Hepatocyte (in vitro differentiated cells): Measurements from ENCODE around the gene TMEM107.

Source experiments
- EZH2phosphoT487 ChIP-seq: fragments of 200-600 bp; sonication (generic); IDR thresholded peaks from one replicate; pipeline ENCODE4 v1.6.1; 2018; ENCODE audit warnings: antibody characterized with exemption, mild to moderate bottlenecking, low read depth, moderate library complexity; ENCODE audit not compliant: unreplicated experiment, severe bottlenecking
- TF ChIP-seq, protein P1 (sequence below): fragments of 200-600 bp; sonication (generic); IDR thresholded peaks from 2 replicates; pipeline ENCODE4 v1.5.1; 2016; ENCODE audit warnings: antibody characterized with exemption, mild to moderate bottlenecking; ENCODE audit not compliant: poor library complexity

DNA sequence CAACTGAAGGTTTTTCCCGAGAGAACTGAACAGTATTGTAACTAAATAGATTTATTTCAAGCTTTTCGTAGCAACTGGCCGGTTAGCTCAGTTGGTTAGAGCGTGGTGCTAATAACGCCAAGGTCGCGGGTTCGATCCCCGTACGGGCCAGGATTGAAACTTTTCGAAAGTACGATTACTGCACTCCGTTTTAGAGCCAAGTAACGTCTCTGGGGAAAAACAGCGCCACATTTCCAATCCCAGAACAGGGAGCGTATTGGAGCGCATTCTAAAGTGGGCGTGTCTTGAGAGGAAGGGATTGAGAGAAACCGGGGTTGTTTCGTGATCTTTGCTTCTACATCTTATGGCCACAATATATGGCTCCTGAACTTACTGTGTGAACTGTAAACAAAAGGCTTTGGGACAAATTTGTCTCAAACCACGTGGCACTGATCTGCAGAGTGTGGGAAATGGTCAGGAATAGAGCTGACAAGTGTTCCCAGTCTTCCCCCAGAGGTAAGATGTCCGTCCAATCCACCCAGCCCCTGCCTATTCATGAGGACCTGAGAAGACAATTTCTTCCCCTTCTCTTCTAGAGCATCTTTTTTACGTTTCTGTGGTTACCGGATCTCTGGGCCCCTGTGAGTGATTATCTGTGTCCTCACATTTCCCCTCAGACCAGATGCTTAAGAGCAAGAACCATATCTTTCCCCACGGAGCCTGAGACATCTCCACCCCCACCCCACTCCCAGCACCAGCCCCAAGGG, 11.5 kb upstream of the TMEM107 start:
- TF ChIP-seq, protein P1, sequence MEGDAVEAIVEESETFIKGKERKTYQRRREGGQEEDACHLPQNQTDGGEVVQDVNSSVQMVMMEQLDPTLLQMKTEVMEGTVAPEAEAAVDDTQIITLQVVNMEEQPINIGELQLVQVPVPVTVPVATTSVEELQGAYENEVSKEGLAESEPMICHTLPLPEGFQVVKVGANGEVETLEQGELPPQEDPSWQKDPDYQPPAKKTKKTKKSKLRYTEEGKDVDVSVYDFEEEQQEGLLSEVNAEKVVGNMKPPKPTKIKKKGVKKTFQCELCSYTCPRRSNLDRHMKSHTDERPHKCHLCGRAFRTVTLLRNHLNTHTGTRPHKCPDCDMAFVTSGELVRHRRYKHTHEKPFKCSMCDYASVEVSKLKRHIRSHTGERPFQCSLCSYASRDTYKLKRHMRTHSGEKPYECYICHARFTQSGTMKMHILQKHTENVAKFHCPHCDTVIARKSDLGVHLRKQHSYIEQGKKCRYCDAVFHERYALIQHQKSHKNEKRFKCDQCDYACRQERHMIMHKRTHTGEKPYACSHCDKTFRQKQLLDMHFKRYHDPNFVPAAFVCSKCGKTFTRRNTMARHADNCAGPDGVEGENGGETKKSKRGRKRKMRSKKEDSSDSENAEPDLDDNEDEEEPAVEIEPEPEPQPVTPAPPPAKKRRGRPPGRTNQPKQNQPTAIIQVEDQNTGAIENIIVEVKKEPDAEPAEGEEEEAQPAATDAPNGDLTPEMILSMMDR, result no peak
- TF ChIP-seq EZH2phosphoT487, result no peak
